Endothelial cell of hepatic sinusoid (primary cell): ENCODE measurements around the gene MYH16.
"Not testable (repeated sequence)": the region's sequence is repeated elsewhere in the genome, so short reads cannot be mapped to it uniquely, and the experiment has no call there.

Experiments
- in situ Hi-C: cut with HindIII; loops from 2 replicates; pipeline ENCODE4 v1.10.0; 2017; ENCODE audit warnings: low sequenced_read_pairs

MYH16 gene

DNA sequence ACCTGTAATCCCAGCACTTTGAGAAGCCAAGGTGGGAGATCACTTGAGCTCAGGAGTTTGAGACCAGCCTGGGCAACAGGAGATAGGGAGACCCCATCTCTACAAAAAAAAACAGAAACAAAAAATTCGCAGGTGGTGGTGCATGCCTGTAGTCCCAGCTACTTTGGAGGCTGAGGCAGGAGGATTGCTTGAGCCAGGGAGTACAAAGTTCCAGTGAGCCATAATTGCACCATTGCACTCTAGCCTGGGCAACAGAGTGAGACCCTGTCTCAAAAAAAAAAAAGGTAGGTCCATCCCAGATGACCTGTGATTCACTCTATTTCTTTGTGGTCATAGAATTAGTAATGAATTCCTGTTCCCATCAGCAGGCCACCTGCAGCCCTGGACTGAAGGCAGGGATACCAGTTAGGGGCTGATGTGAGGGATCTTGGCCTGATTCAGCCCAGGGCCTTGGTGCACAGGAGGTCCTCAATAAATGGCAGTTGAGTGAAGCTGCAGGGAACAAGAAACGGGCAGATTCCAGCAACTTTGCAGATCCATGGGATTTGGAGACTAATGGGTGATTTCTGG is at the start of gene MYH16:
Gene MYH16, plus strand, starts transcription at position 364 of the 570 bp plus-strand sequence.
- in situ Hi-C loops: no loop called here

DNA sequence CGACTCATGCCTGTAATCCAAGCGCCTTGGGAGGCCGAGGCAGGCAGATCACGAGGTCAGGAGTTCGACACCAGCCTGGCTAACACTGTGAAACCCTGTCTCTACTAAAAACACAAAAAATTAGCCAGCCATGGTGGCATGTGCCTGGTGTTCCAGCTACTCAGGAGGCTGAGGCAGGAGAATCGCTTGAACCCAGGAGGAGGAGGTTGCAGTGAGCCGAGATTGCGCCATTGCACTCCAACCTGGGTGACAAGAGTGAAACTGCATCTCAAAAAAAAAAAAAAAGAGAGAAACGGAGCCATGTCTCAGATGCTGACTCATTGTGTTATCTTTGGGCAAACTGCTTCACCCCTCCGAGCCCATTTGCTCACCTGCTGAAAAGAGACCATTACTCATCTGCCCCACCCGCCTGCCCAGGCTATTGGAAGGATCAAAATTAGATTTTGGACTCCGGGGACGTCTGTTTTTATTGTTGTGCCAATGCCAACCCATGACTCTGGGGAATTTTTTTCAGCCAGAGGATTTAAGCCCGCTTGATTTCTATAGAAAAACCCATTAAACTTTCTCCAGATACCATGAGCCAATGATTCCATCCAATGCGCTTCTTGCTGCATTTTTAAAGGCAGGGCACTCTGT is 48.3 kb upstream of the MYH16 start:
- in situ Hi-C loops: not testable (repeated sequence)

GRCh38 chr7:99224899-99225265 is 47.8 kb upstream of the MYH16 start:
- in situ Hi-C loops: loop anchor here (5.0 kb wide), 1 partner anchor 58 kb away; no protein-coding TSS in a partner anchor

- in situ Hi-C loops: loop anchor here (5.0 kb wide), 1 partner anchor 62 kb away; no protein-coding TSS in a partner anchor
These were observed 43.4 kb upstream of the MYH16 start for GRCh38 chr7:99229234-99229633.

DNA sequence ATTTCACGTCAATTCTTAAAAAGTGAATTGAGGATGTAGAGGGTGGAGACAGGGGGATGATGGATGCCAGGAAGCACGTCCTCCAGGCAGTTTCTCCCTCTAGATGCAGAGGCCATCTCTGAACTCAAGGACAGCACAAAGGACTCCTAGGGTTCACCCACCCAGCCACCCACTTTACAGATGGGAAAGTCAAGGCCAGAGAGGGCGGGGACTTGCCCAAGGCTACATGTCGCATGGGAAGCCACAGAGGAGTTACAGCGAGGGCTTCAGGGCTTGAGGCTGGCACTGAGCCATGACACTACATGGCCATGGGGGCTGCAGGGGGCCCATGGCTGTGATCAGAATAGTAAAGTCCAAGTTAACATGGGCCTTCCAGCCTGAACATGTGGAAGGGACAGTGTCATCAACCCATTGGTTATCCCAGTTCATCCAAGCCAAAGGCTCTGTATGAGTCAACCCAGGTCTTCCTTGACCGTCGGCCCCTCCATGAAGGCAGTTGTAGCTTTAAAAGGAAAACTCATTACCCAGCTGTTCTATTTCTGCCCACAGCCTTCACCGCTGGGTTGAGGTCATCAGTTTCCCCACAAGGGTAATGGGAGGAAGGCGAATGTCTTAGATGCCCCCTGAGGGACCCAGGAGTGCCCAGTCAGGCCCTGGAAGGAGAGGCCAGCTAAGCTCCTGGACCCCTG is 40.4 kb upstream of the MYH16 start:
- in situ Hi-C loops: no loop called here

- in situ Hi-C loops: not testable (repeated sequence)
These were observed 39.7 kb upstream of the MYH16 start for GRCh38 chr7:99232955-99233354.

GRCh38 chr7:99234185-99234584 is 38.5 kb upstream of the MYH16 start:
- in situ Hi-C loops: no loop called here

DNA sequence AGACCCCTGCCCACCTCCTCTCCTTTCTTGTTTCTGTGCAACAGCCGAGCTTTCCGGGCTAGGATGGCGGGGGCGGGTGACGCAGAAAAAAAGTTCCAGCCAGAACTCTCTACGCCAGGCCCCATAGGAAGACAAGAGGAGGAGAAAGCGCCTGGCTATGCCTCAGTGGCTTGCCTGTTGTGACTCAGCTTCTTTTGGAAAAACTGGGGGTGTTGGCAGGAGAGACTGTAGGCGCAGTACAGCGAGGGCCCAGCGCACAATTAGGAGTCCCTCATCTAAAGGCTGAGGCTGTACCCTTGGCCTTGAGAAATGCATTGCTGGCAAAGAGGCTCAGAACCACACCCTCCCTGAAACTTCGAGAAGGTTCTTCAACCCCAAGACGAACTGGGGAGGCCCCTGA is 36.7 kb upstream of the MYH16 start:
- in situ Hi-C loops: no loop called here

- in situ Hi-C loops: not testable (repeated sequence)
These were observed 34.8 kb upstream of the MYH16 start for GRCh38 chr7:99237876-99238275.

DNA sequence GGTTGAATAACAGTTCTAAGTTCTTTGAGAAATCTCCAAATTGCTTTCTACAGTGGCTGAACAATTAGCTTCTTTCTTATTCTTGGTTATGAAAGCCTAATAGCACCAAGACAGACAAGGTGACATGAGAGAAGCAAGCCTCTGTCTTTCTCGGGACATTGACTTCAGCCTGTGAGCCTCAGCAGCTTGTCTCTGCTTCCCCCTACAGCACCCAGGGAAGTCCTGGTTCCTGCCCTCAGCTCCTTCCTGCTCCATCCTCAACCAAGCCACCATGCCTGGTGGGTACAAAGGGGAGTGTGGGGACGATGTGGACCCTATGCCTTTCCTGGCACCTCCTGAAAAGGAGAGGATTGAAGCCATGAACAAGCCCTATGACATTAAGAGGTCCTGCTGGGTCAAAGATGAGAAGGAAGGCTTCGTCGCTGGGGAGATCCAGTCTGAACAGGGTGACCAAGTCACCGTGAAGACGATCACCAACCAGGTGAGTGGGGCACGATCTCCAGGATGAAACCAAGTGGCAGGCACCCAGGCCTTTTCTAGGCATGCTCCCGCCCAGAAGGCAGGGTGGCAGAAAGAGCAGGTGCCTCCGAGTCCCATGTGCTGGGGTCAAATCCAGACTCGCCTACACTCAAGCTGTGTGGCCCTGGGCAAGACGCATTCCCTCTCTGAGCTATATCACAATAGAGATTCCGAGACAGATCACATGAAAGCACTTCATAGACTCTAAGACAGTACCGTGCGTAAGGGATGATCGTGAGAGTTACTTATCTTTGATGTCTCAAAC is 33.9 kb upstream of the MYH16 start:
- in situ Hi-C loops: no loop called here

DNA sequence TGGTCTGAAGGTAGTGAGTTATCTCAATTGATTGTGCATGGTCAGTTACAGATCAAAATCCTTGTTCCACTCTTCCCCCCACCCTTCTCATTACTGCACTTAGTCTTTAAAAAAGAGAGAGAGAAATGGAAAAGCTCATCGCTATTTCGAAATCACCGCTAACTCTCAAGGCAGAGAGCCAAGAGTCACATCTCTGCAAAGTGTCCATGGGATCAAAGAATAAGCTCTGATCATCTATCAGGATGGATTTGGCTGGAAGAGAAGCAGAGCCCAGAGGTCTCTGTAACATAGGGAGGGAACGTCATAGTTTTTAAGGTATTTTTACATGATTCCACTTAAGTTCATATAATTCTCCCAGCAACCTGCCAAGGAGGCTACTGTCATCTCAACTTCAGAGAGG is 30.0 kb upstream of the MYH16 start:
- in situ Hi-C loops: loop anchor here (5.0 kb wide), 1 partner anchor 65 kb away; no protein-coding TSS in a partner anchor

- in situ Hi-C loops: loop anchor here (5.0 kb wide), 1 partner anchor 63 kb away; no protein-coding TSS in a partner anchor
These were observed 28.8 kb upstream of the MYH16 start for GRCh38 chr7:99243751-99244337.

DNA sequence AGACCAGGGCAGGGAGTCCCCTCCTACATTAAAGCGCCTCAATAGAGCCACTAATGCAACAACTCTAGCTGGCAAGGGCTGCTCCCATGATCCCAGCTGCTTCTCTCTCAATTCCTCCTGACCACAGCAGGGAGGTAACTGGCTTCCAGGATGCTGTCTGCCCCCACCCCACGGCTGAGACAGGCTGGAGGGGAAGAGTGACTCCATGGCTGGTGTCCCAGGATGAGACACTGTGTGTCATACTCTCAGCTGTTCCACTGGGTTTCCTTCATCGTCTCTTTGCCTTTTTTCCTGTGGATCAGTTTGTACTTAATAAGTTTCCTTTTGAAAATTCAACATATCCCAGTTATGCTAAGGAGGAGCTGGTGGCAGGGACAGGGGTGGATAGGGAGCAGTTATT is 27.7 kb upstream of the MYH16 start:
- in situ Hi-C loops: loop anchor here (5.0 kb wide), 1 partner anchor 62 kb away; no protein-coding TSS in a partner anchor

DNA sequence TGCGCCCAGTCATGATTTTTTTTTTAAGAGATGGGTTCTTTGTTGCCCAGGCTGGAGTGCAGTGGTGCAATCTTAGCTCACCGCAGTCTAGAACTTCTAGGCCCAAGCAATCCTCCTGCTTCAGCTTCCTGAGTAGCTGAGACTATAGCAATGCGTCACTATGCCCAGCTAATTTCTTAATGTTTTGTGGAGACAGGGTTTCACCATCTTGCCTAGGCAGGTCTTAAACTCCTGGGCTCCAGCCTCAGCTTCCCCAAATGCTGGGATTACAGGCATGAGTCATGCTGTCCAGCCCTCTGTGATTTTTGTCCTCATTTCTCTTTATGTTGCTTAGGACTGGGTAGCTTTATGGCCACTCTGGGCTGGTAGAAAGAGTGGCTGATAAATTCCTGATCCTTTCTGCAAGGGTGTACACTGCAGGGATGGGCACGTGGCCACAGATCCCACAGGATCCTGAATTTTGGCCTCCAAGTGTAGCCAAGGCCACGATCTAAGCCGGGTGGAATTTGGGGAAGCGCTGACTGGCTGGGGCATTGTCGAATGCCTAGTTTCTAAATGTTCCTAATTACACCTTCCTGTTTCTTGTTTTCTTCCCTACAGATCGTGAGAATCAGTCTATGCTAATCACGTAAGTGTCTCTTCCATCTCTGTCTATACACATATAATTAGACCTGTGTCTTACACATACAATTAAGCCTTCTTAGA is 24.1 kb upstream of the MYH16 start:
- in situ Hi-C loops: no loop called here

DNA sequence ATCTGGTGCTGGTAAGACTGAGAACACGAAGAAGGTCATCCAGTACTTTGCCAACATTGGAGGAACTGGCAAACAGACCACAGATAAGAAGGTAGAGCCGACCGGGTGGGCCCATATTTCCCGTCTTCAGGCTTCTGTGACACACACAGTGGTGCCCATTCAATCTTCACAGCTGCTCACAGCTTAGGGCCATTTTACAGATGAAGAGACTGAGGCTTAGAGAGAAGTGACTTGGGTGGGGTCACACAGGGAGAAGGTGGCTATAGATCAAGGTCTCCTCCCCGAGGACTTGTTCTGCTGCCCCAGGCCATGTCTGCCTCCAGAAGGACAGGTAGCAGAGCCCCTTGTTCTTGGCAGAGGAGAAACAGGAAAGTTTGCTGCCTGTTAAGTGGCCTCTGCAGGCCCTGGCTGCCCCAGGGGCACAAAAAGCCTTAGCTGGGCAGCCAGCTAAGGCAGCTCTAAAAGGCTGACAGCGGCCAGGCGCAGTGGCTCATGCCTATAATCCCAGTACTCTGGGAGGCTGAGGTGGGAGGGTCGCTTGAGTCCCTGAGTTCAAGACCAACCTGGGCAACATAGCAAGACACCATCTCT is 22.6 kb upstream of the MYH16 start:
- in situ Hi-C loops: no loop called here

GRCh38 chr7:99252166-99252895 is 20.3 kb upstream of the MYH16 start:
- in situ Hi-C loops: no loop called here

DNA sequence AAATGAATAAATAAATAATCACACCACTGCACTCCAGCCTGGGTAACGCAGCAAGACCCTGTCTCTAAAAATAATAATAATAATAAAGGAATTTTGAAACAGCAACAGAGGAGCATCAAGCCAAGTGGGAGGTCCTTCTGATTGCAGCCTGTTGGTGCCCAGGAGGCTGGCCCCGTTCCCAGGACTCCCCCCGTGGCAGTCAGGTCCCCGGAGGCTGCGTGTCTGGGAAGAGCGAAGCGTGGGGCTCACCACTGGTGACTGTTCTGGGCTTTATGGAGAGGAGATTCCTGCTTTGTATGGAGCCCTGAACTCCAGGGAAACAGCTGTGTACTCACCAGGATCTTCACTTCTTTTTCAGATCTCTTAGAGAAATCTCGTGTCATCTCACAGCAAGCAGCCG is 19.3 kb upstream of the MYH16 start:
- in situ Hi-C loops: no loop called here

- in situ Hi-C loops: no loop called here
These were observed 18.2 kb upstream of the MYH16 start for GRCh38 chr7:99254390-99254789.

DNA sequence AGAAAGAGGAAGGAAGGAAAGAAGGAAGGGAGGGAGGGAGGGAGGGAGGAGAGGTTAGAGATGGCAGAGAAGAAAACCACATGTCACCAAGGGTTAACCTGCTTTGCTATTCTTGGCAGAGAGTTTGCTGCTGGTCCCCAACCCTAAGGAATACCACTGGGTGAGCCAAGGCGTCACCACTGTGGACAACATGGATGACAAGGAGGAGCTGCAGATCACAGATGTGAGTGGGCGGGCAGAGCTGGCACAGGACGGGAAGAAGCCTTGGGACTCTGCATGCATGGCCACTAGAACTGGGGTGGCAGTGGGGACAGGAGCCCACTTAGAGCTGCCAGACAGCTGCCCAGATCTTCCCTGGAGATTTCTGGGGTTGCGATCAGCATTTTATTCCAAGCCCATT is 17.2 kb upstream of the MYH16 start:
- in situ Hi-C loops: no loop called here
